Neural progenitor cell (in vitro differentiated cells): ENCODE measurements around the gene PTPRG. TPM values are rescaled to one million over a fixed set of nuclear protein-coding genes. Genes with fewer than 3 reads are reported as not detected.

Source experiments
- DNase-seq: peaks from one replicate; pipeline ENCODE4 v3.0.0-alpha.2; 2016; ENCODE audit warnings: low spot score
- H2AFZ ChIP-seq: fragments of 200-600 bp; sonication (generic); replicated peaks from 2 replicates; pipeline ENCODE4 v1.6.1; 2016; ENCODE audit warnings: antibody characterized with exemption
- H3F3A ChIP-seq: fragments of 200-600 bp; sonication (generic); 2 replicates; pipeline ENCODE4 v1.6.1; 2016; ENCODE audit warnings: antibody characterized with exemption, low read depth
- H3K27ac ChIP-seq: fragments of 200-600 bp; sonication (generic); 2 replicates; pipeline ENCODE4 v1.5.1; 2016; ENCODE audit warnings: mild to moderate bottlenecking
- H3K27me3 ChIP-seq: fragments of 200-600 bp; sonication (generic); 2 replicates; pipeline ENCODE4 v1.6.1; 2016; ENCODE audit warnings: mild to moderate bottlenecking, moderate library complexity
- H3K36me3 ChIP-seq: fragments of 200-600 bp; sonication (generic); 2 replicates; pipeline ENCODE4 v1.5.1; 2016
- H3K4me1 ChIP-seq: fragments of 200-600 bp; sonication (generic); 2 replicates; pipeline ENCODE4 v1.6.1; 2016; ENCODE audit warnings: mixed run types
- H3K4me2 ChIP-seq: fragments of 200-600 bp; sonication (generic); 2 replicates; pipeline ENCODE4 v1.6.1; 2016
- H3K4me3 ChIP-seq: fragments of 200-600 bp; sonication (generic); 2 replicates; pipeline ENCODE4 v1.5.1; 2016
- H3K79me2 ChIP-seq: fragments of 200-600 bp; sonication (generic); 2 replicates; pipeline ENCODE4 v1.6.1; 2016; ENCODE audit warnings: low read depth
- H3K9ac ChIP-seq: fragments of 200-600 bp; sonication (generic); 2 replicates; pipeline ENCODE4 v1.6.1; 2016
- H3K9me3 ChIP-seq: fragments of 200-600 bp; sonication (generic); 2 replicates; pipeline ENCODE4 v1.5.1; 2016; ENCODE audit warnings: low read depth
- H4K20me1 ChIP-seq: fragments of 200-600 bp; sonication (generic); 2 replicates; pipeline ENCODE4 v1.6.1; 2016; ENCODE audit warnings: low read depth
- H3K27ac Mint-ChIP-seq: 3 replicates; pipeline ENCODE4 v1.8.0; 2021; ENCODE audit warnings: mixed read lengths
- H3K27me3 Mint-ChIP-seq: 2 replicates; pipeline ENCODE4 v1.8.0; 2022; ENCODE audit warnings: low read depth, mild to moderate bottlenecking, inconsistent platforms, moderate library complexity, mixed read lengths; ENCODE audit not compliant: insufficient read depth
- H3K36me3 Mint-ChIP-seq: 3 replicates; pipeline ENCODE4 v1.8.0; 2021; ENCODE audit warnings: mixed read lengths
- H3K4me1 Mint-ChIP-seq: 3 replicates; pipeline ENCODE4 v1.8.0; 2021; ENCODE audit warnings: mixed read lengths
- H3K4me3 Mint-ChIP-seq: 3 replicates; pipeline ENCODE4 v1.8.0; 2021; ENCODE audit warnings: mild to moderate bottlenecking, moderate library complexity, mixed read lengths
- H3K9me3 Mint-ChIP-seq: 3 replicates; pipeline ENCODE4 v1.8.0; 2020; ENCODE audit warnings: mixed read lengths
- CTCF ChIP-seq: fragments of 200-600 bp; sonication (generic); IDR thresholded peaks from 2 replicates; pipeline ENCODE4 v1.5.1; 2017; ENCODE audit warnings: antibody characterized with exemption, mild to moderate bottlenecking
- EZH2 ChIP-seq: fragments of 200-600 bp; sonication (generic); IDR thresholded peaks from 2 replicates; pipeline ENCODE4 v1.6.1; 2017; ENCODE audit warnings: antibody characterized with exemption, mild to moderate bottlenecking, moderate library complexity
- EZH2phosphoT487 ChIP-seq: fragments of 200-600 bp; sonication (generic); IDR thresholded peaks from 2 replicates; pipeline ENCODE4 v1.6.1; 2017; ENCODE audit warnings: antibody characterized with exemption
- total RNA-seq: library from RNA; depleted of rRNA; stranded (reverse); fragments of >200 nt; gene quantifications from 2 replicates; pipeline ENCODE4 v1.2.3, GENCODE V29; 2015; ENCODE audit warnings: low replicate concordance

The PTPRG gene
- total RNA-seq, 1 donor from 2014 or later: 65.3 TPM

GRCh38 chr3:62261121-62261520 is 699.8 kb downstream of the PTPRG start:
- Histone ChIP-seq H2AFZ (no peak overlapping the region), H3K27me3 (no peaks in the 10 kb centered on the region), H3K9ac (no peak overlapping the region), H3K4me2 (no peak overlapping the region), H3K36me3 (no peaks in the 10 kb centered on the region), H4K20me1 (no peaks in the 10 kb centered on the region), H3K9me3 (no peaks in the 10 kb centered on the region), H3K27ac (no peak overlapping the region), H3K79me2 (no peaks in the 10 kb centered on the region), H3K4me3 (no peak overlapping the region), H3F3A (no peaks in the 10 kb centered on the region), H3K4me1 (peaks cover 5% of the 10 kb centered on the region)
- Mint-ChIP-seq H3K4me1 (peaks cover 12% of the 10 kb centered on the region), H3K27ac (no peak overlapping the region), H3K27me3 (no peaks in the 10 kb centered on the region), H3K4me3 (no peak overlapping the region), H3K9me3 (no peaks in the 10 kb centered on the region), H3K36me3 (peaks cover 11% of the 10 kb centered on the region)
- no peak for DNase-seq
- TF ChIP-seq CTCF (no peak), EZH2phosphoT487 (no peak), EZH2 (no peak)

- no peak overlapping the region for H3K4me3 Mint-ChIP-seq
- H3K36me3 Mint-ChIP-seq: peaks cover 11% of the 10 kb centered on the region
- no peaks in the 10 kb centered on the region for H3K27me3 Mint-ChIP-seq
Observed at GRCh38 chr3:62261736-62262135, 700.4 kb downstream of the PTPRG start.

GRCh38 chr3:62265528-62265927 is 704.2 kb downstream of the PTPRG start:
- TF ChIP-seq CTCF (no peak), EZH2 (no peak), EZH2phosphoT487 (no peak)

More at GRCh38 chr3:62261736-62262135, 700.4 kb downstream of the PTPRG start:
- no peaks in the 10 kb centered on the region for H3K9me3 ChIP-seq
- no peaks in the 10 kb centered on the region for H3K27me3 ChIP-seq
- peaks cover 8% of the 10 kb centered on the region for H3K4me1 Mint-ChIP-seq
- TF ChIP-seq CTCF (no peak), EZH2 (no peak), EZH2phosphoT487 (no peak)
- no peaks in the 10 kb centered on the region for H4K20me1 ChIP-seq
- no peak overlapping the region for H3K27ac ChIP-seq
- H3K27ac Mint-ChIP-seq: no peak overlapping the region
- H3K4me1 ChIP-seq: peaks cover under 1% of the 10 kb centered on the region
- no peak overlapping the region for H3K4me2 ChIP-seq
- H3K4me3 ChIP-seq: no peak overlapping the region
- no peaks in the 10 kb centered on the region for H3K79me2 ChIP-seq
- H3K9me3 Mint-ChIP-seq: no peaks in the 10 kb centered on the region
- no peaks in the 10 kb centered on the region for H3F3A ChIP-seq
- H3K36me3 ChIP-seq: no peaks in the 10 kb centered on the region
- H3K9ac ChIP-seq: no peak overlapping the region
- H2AFZ ChIP-seq: no peak overlapping the region
- DNase-seq: no peak

More at GRCh38 chr3:62265528-62265927, 704.2 kb downstream of the PTPRG start:
- no peak overlapping the region for H3K4me3 ChIP-seq
- H3K9ac ChIP-seq: no peak overlapping the region
- no peak overlapping the region for H3K27ac Mint-ChIP-seq
- H3K4me1 ChIP-seq: no peaks in the 10 kb centered on the region
- H3K9me3 Mint-ChIP-seq: no peaks in the 10 kb centered on the region
- H4K20me1 ChIP-seq: no peaks in the 10 kb centered on the region
- no peak overlapping the region for H3K4me2 ChIP-seq
- no peaks in the 10 kb centered on the region for H3F3A ChIP-seq
- peaks cover 22% of the 10 kb centered on the region for H3K36me3 Mint-ChIP-seq
- H3K27me3 Mint-ChIP-seq: no peaks in the 10 kb centered on the region
- no peak overlapping the region for H3K4me3 Mint-ChIP-seq
- no peak overlapping the region for H2AFZ ChIP-seq
- no peak for DNase-seq
- peaks cover 5% of the 10 kb centered on the region for H3K4me1 Mint-ChIP-seq
- H3K79me2 ChIP-seq: no peaks in the 10 kb centered on the region
- H3K27me3 ChIP-seq: no peaks in the 10 kb centered on the region
- no peaks in the 10 kb centered on the region for H3K36me3 ChIP-seq
- no peaks in the 10 kb centered on the region for H3K9me3 ChIP-seq
- no peak overlapping the region for H3K27ac ChIP-seq
